T-cell (primary cell): ENCODE data around the gene RNF217. TPM values are rescaled to one million over a fixed set of nuclear protein-coding genes. Genes with fewer than 3 reads are reported as not detected.

Experiments
- ATAC-seq, 4 experiments: fragments of 200-7000 bp in 3 of 4; fragments of 150-1000 bp in 1 of 4; cut with Tn5 transposase; replicated peaks in 1 of 4; 1 replicate in 3 of 4; 2 replicates in 1 of 4; pipeline ENCODE4 v1.10.0; 2021; ENCODE audit warnings: moderate library complexity in 3 of 4, mild to moderate bottlenecking in 2 of 4, moderate number of reproducible peaks in 1 of 4
- CTCF ChIA-PET, 2 donors: fragments of 300-600 bp; sonication (Branson Sonifier 250); formaldehyde crosslinking; loops; one replicate each; lab custom pipeline; 2022; ENCODE audit warnings: antibody characterized with exemption in 2 of 2; lab: Charles Lee
- POLR2A ChIA-PET, 2 donors: fragments of 300-600 bp; sonication (Branson Sonifier 250); formaldehyde crosslinking; loops; one replicate each; lab custom pipeline; 2022; ENCODE audit warnings: antibody characterized with exemption in 2 of 2; lab: Charles Lee
- DNase-seq, 35 experiments: peaks; one replicate each; pipeline versions ENCODE4 v3.0.0 to v3.0.0-alpha.2; 2013 to 2023
- H3K27ac ChIP-seq: one replicate; pipeline ENCODE4 v1.5.1; 2013; ENCODE audit warnings: low read length
- H3K27me3 ChIP-seq, 2 experiments: replicated peaks in 1 of 2; 1 replicate in 1 of 2; 2 replicates in 1 of 2; pipeline versions ENCODE4 v1.6.1 to v1.7.0; 2013; ENCODE audit warnings: low read length in 1 of 2, mixed read lengths in 1 of 2; ENCODE audit not compliant: control insufficient read depth in 2 of 2, insufficient read depth in 2 of 2; ENCODE audit errors: extremely low read depth in 1 of 2
- H3K36me3 ChIP-seq, 2 donors: 1 replicate in 1 of 2; 2 replicates in 1 of 2; pipeline versions ENCODE4 v1.6.1 to v1.7.0; 2013; ENCODE audit warnings: low read length in 1 of 2; ENCODE audit not compliant: control insufficient read depth in 2 of 2, insufficient read depth in 1 of 2; ENCODE audit errors: extremely low read depth in 1 of 2
- H3K4me1 ChIP-seq, 2 experiments: 1 replicate in 1 of 2; 2 replicates in 1 of 2; pipeline versions ENCODE4 v1.6.1 to v1.7.0; 2013; ENCODE audit warnings: low read length in 2 of 2, mixed read lengths in 1 of 2; ENCODE audit not compliant: insufficient read depth in 2 of 2, control insufficient read depth in 1 of 2; ENCODE audit errors: extremely low read depth in 1 of 2
- H3K4me3 ChIP-seq, 2 donors: 1 replicate in 1 of 2; 2 replicates in 1 of 2; pipeline versions ENCODE4 v1.5.1 to v1.7.0; 2013; ENCODE audit warnings: mild to moderate bottlenecking in 2 of 2, low read length in 1 of 2, moderate library complexity in 1 of 2; ENCODE audit not compliant: control insufficient read depth in 1 of 2; ENCODE audit errors: extremely low read depth in 1 of 2
- H3K9me3 ChIP-seq: 2 replicates; pipeline ENCODE4 v1.7.0; 2013
- H3K27ac Mint-ChIP-seq, 2 donors: one replicate each; pipeline ENCODE4 v1.8.0; 2020 to 2021; ENCODE audit warnings: mild to moderate bottlenecking in 2 of 2, mixed read lengths in 2 of 2
- H3K27me3 Mint-ChIP-seq, 2 donors: one replicate each; pipeline ENCODE4 v1.8.0; 2021 to 2022; ENCODE audit warnings: mixed read lengths in 2 of 2
- H3K36me3 Mint-ChIP-seq: one replicate; pipeline ENCODE4 v1.8.0; 2021; ENCODE audit warnings: mixed read lengths
- H3K4me1 Mint-ChIP-seq, 3 donors: one replicate each; pipeline ENCODE4 v1.8.0; 2020 to 2022; ENCODE audit warnings: mixed read lengths in 3 of 3, mild to moderate bottlenecking in 1 of 3
- H3K4me3 Mint-ChIP-seq, 3 donors: one replicate each; pipeline ENCODE4 v1.8.0; 2020 to 2022; ENCODE audit warnings: mild to moderate bottlenecking in 3 of 3, mixed read lengths in 3 of 3, moderate library complexity in 3 of 3
- H3K9me3 Mint-ChIP-seq, 3 donors: one replicate each; pipeline ENCODE4 v1.8.0; 2020 to 2022; ENCODE audit warnings: mixed read lengths in 3 of 3
- WGBS: methylation state at CpG from one replicate; pipeline ENCODE4 v1.1.5; 2013; ENCODE audit warnings: missing lambda C conversion rate; ENCODE audit not compliant: insufficient coverage; 5-methylcytosine and 5-hydroxymethylcytosine counted together
- total RNA-seq, 35 experiments: library from RNA in 6 of 35; stranded (reverse) in 6 of 35; fragments of 120-200 nt in 1 of 35; gene quantifications; one replicate each; pipeline versions ENCODE4 v1.2.1 to v1.2.4 and lab custom pipeline; 2013 to 2026

The RNF217 gene
- total RNA-seq, 5 donors from 2014 or later (not counting 1 experiment from before 2014, with no cell fraction given): 0.16 to 0.89 (median 0.59) TPM

DNA sequence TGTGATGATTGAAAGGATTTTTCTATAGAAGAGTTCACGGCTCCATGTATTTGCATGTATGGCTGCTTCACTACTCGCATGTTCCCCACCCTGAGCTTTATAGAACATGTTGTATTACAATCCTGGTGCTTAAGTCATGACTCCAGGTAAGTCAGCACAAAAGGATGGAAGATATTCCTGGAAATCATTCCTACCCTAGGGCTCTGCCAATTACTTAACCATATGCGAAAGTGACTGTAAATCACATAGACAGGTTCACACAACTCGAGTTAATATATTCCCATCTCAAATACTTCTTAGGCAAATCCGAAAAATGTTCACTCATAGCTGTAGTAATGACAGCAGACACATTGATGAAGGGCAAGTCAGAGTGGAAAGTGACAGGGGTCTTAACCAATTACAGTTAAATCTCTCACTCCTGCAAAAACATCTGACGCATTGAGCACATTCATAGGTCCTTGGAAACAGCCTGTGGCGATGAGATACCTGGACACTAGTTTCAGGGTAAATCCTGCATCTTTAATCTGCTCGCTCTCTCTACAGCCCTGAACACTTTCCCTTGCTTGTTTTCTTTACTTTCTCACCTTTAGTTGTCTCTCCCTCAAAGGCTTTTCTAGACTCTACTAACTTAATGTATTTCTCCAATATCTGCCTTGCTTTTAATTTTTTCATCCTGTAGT lies 35.1 kb downstream of the RNF217 start:
- H3K27ac ChIP-seq: no peak overlapping the region
- H3K4me1 ChIP-seq: no peaks in the 10 kb centered on the region
- Mint-ChIP-seq H3K9me3 (no peaks in the 10 kb centered on the region), H3K27me3 (no peaks in the 10 kb centered on the region), H3K4me3 (no peak overlapping the region), H3K36me3 (no peaks in the 10 kb centered on the region), H3K27ac (no peak overlapping the region), H3K4me1 (no peaks in the 10 kb centered on the region)
- POLR2A ChIA-PET: interaction anchor here in 1 of 2 donors (0.6 kb wide), 1 partner anchor 792 kb away, joined by 3 read pairs; no protein-coding TSS in a partner anchor
- H3K4me3 ChIP-seq: no peak overlapping the region
- H3K9me3 ChIP-seq: no peaks in the 10 kb centered on the region
- DNase-seq (no peak), ATAC-seq (no peak)
- H3K36me3 ChIP-seq: no peaks in the 10 kb centered on the region
- CTCF ChIA-PET: no interaction called here
- no peaks in the 10 kb centered on the region for H3K27me3 ChIP-seq
- WGBS: 87% methylated on average over 5 of the region's 8 CpGs

DNA sequence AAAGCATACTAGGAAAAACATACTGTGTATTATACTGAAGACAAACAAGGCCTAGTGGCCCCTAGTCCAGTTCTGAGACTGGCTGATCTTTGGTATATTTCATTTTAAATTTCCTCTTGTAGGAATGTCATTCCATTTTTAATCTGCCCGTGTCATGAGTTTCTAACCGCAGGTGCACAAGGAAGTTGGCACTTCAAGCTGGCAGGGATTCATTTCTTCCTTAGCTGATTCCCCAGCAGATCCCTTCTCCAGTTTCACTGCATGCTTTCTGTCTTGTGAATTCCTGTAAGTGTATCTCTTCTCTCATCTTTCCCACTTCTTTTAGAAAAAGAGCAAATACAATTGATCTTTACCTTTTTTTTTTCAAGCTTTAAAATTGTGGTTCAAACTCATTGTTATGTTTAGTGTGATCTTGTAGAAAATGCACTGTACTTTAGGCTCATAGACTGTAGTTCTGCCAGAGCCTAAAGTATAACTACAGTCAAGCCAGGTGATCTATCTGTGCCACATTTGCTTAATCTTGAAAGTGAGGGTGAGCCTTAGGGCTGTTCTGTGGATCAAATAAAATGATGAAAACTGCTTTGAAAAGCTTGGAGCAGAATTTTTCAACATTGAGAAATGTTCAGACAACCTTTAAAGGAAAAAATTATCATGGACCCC lies 37.0 kb downstream of the RNF217 start:
- Histone ChIP-seq H3K27me3 (no peaks in the 10 kb centered on the region), H3K4me3 (no peak overlapping the region), H3K4me1 (no peaks in the 10 kb centered on the region), H3K9me3 (no peaks in the 10 kb centered on the region), H3K36me3 (no peaks in the 10 kb centered on the region), H3K27ac (no peak overlapping the region)
- Mint-ChIP-seq H3K4me1 (no peaks in the 10 kb centered on the region), H3K27ac (no peak overlapping the region), H3K4me3 (no peak overlapping the region), H3K9me3 (no peaks in the 10 kb centered on the region), H3K36me3 (no peaks in the 10 kb centered on the region), H3K27me3 (no peaks in the 10 kb centered on the region)
- no CpG with 5 or more reads among the region's 2 CpGs for WGBS
- POLR2A ChIA-PET: no interaction called here
- DNase-seq (no peak), ATAC-seq (no peak)
- CTCF ChIA-PET: interaction anchor here in 1 of 2 donors (0.7 kb wide), 1 partner anchor 152 kb away, joined by 3 read pairs; no protein-coding TSS in a partner anchor

DNA sequence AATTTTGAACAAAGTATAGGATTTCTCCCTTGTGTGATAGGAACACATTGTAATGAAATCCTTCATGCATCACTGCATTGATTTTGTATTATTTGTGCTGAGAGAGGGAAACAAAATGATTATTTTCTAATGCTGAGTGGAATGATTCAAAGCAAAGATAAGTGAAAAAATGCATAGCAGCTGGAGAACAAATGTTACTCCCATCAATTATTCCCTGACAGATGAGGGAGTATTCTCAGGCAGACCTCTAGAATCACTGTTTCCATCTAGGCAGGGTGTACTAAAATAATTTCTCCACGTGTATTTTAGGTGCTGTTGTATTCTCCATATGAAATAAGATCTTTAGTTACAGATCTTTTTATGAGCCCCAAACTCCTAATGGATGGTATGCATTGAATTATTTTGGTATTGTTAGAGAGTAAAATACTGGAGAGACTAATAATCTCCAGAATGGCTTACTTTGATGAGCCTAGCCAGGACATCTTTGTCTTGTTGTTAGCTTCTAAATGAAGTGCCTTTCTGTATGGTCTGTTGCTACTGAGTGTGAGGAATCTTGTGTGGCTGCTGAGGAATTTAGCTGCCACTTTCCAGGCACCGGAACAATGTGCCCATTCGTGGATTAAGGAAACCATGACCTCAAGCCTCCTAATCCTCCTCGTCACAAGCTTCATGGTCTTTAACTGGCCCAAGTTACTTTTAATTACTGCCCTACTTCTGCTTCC lies 39.6 kb downstream of the RNF217 start:
- H3K27me3 ChIP-seq: no peaks in the 10 kb centered on the region
- H3K9me3 Mint-ChIP-seq: no peaks in the 10 kb centered on the region
- CTCF ChIA-PET: no interaction called here
- H3K36me3 ChIP-seq: no peaks in the 10 kb centered on the region
- H3K4me3 Mint-ChIP-seq: no peak overlapping the region
- DNase-seq (no peak), ATAC-seq (no peak)
- no peaks in the 10 kb centered on the region for H3K9me3 ChIP-seq
- H3K27ac ChIP-seq: no peak overlapping the region
- no peaks in the 10 kb centered on the region for H3K4me1 ChIP-seq
- no peaks in the 10 kb centered on the region for H3K4me1 Mint-ChIP-seq
- POLR2A ChIA-PET: no interaction called here
- no peak overlapping the region for H3K4me3 ChIP-seq
- no peaks in the 10 kb centered on the region for H3K36me3 Mint-ChIP-seq
- no peak overlapping the region for H3K27ac Mint-ChIP-seq
- H3K27me3 Mint-ChIP-seq: no peaks in the 10 kb centered on the region
- WGBS: 75% methylated on average over 3 of the region's 4 CpGs

- Histone ChIP-seq H3K4me3 (no peak overlapping the region), H3K27me3 (no peaks in the 10 kb centered on the region), H3K36me3 (no peaks in the 10 kb centered on the region), H3K9me3 (no peaks in the 10 kb centered on the region), H3K27ac (no peak overlapping the region), H3K4me1 (no peaks in the 10 kb centered on the region)
- Mint-ChIP-seq H3K9me3 (no peaks in the 10 kb centered on the region), H3K27ac (no peak overlapping the region), H3K4me3 (no peak overlapping the region), H3K4me1 (no peaks in the 10 kb centered on the region), H3K27me3 (no peaks in the 10 kb centered on the region), H3K36me3 (no peaks in the 10 kb centered on the region)
- no peak for ATAC-seq
- DNase-seq: no peak
- ChIA-PET POLR2A (no interaction called here), CTCF (no interaction called here)
- WGBS: 72% methylated on average over 6 of the region's 8 CpGs
Observed at GRCh38 chr6:125002406-125002741, 40.1 kb downstream of the RNF217 start.

DNA sequence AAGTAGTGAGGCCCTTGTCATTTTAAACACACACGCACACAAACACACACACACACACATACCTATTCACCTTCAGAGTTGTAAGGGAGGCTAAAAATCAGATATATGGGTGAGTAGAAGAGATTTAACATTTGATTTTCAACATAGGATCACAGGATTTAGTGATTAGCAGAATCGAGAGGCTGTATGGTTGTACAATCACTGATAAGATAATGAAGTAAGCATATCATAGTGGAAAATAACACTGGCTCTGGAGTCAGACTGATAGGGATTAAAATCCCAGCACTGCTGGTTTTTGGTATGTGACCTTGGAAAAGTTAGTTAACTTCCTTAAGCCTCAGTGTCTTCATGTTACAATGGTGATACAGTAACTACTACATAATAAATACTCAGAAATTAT lies 40.8 kb downstream of the RNF217 start:
- H3K27ac ChIP-seq: no peak overlapping the region
- ChIA-PET POLR2A (no interaction called here), CTCF (no interaction called here)
- H3K4me3 ChIP-seq: no peak overlapping the region
- no peaks in the 10 kb centered on the region for H3K27me3 Mint-ChIP-seq
- no peaks in the 10 kb centered on the region for H3K4me1 Mint-ChIP-seq
- H3K36me3 Mint-ChIP-seq: no peaks in the 10 kb centered on the region
- no peaks in the 10 kb centered on the region for H3K27me3 ChIP-seq
- DNase-seq: no peak
- no peak overlapping the region for H3K4me3 Mint-ChIP-seq
- H3K9me3 Mint-ChIP-seq: no peaks in the 10 kb centered on the region
- no peak overlapping the region for H3K27ac Mint-ChIP-seq
- no peaks in the 10 kb centered on the region for H3K9me3 ChIP-seq
- H3K4me1 ChIP-seq: no peaks in the 10 kb centered on the region
- H3K36me3 ChIP-seq: no peaks in the 10 kb centered on the region
- no peak for ATAC-seq
- WGBS: 50% methylated on average over 1 of the region's 2 CpGs

DNA sequence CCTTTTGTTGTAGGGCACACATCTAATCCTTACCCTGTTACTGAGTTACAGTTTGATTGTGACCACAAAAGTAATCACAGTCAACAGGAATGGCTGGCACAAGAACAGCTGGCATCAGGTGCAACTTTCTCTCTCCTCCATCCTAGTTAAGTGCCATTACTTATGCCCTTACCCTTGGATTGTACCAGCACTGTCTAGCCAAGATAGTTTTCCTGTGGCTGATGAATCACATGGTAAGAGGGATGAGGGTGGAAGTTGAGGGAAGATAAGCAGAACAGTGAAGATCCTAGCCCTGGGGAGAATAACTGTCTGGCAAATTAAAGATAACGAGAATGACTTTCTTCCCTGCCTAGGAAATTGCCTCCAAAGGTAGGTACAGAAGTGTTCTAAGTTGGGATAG lies 42.0 kb downstream of the RNF217 start:
- Histone ChIP-seq H3K4me1 (no peaks in the 10 kb centered on the region), H3K4me3 (no peak overlapping the region), H3K36me3 (no peaks in the 10 kb centered on the region), H3K9me3 (no peaks in the 10 kb centered on the region), H3K27ac (no peak overlapping the region), H3K27me3 (no peaks in the 10 kb centered on the region)
- Mint-ChIP-seq H3K27ac (no peak overlapping the region), H3K27me3 (no peaks in the 10 kb centered on the region), H3K4me1 (no peaks in the 10 kb centered on the region), H3K9me3 (no peaks in the 10 kb centered on the region), H3K4me3 (no peak overlapping the region), H3K36me3 (no peaks in the 10 kb centered on the region)
- no peak for DNase-seq
- POLR2A ChIA-PET: no interaction called here
- CTCF ChIA-PET: interaction anchor here in 1 of 2 donors (1.9 kb wide), 1 partner anchor 10 kb away, joined by 4 read pairs; no protein-coding TSS in a partner anchor
- ATAC-seq: no peak
- no CpG with 5 or more reads among the region's 1 CpG for WGBS
